ENCODE measurements around the gene LDLRAP1.

DNA sequence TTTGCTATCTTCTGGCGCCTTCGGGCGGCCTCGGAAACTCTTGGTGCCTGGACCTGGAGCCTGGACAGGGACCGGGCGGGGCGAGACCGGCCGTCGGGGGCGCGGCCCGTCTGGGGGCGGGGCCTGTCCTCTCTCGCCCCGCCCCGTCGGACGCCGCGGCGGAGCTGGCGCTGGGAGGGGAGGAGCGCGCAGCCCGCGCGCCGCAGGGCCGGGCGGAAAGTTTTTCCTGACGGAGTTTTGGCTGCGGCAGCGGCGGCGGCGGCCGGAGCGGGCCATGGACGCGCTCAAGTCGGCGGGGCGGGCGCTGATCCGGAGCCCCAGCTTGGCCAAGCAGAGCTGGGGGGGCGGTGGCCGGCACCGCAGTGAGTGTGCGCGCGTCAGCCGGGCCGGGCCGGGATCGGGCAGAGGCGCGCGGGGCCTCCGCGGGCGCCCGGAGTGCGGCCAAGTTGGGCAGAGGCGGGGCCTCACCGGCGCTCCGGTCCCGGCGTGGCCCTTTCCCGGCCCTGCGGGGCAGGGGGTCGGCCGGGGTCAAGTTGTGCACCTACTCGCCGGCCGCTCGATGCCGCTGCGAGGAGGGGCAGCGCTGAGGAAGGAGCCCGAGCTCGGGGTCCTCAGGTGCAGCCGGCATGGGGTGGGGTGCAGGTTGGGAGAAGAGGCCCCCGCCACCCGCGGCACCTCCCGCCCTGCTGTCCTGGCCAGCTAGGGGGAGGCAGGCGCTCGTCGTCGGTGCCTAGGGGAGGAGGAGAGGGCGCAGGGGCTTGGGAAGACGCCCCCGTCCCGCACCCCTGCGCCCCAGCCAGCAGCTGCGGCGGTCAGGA lies at the start of gene LDLRAP1:
- TF ChIP-seq POLR2AphosphoS5 (IDR thresholded peaks at IDR 0.05; ENCODE audit: insufficient read depth in 1 of 2, low read depth in 1 of 2) (peak in 1 of 2 donors; percentile 48), POLR2A (IDR thresholded peaks at IDR 0.05) (peak in 1 of 2 donors; percentile 92)

Measured in vagina (tissue), 2 donors.